Effector memory CD4-positive, alpha-beta T cell (primary cell): Measurements from ENCODE around the gene SLC5A3.

Source experiments
- DNase-seq, 3 donors: peaks; one replicate each; pipeline ENCODE4 v3.0.0-alpha.2; 2020
- H3K27ac ChIP-seq: 2 replicates; pipeline ENCODE4 v1.7.0; 2013; ENCODE audit warnings: mild to moderate bottlenecking, low read length, moderate library complexity; ENCODE audit not compliant: insufficient read depth, poor library complexity, severe bottlenecking
- H3K27me3 ChIP-seq: replicated peaks from 2 replicates; pipeline ENCODE4 v1.7.0; 2013; ENCODE audit warnings: mild to moderate bottlenecking, low read length; ENCODE audit not compliant: insufficient read depth, control insufficient read depth, poor library complexity, severe bottlenecking
- H3K36me3 ChIP-seq: 2 replicates; pipeline ENCODE4 v1.7.0; 2013; ENCODE audit warnings: mild to moderate bottlenecking, low read length, moderate library complexity; ENCODE audit not compliant: control insufficient read depth, insufficient read depth
- H3K4me1 ChIP-seq: 2 replicates; pipeline ENCODE4 v1.7.0; 2013; ENCODE audit warnings: low read length, mild to moderate bottlenecking; ENCODE audit not compliant: control insufficient read depth, insufficient read depth, poor library complexity, severe bottlenecking
- H3K4me3 ChIP-seq: 2 replicates; pipeline ENCODE4 v1.7.0; 2013; ENCODE audit warnings: low read length, low read depth, mild to moderate bottlenecking; ENCODE audit not compliant: insufficient read depth, poor library complexity, severe bottlenecking
- H3K9me3 ChIP-seq: 2 replicates; pipeline ENCODE4 v1.7.0; 2013; ENCODE audit warnings: mild to moderate bottlenecking, low read length, moderate library complexity; ENCODE audit not compliant: control insufficient read depth

SLC5A3 gene

DNA sequence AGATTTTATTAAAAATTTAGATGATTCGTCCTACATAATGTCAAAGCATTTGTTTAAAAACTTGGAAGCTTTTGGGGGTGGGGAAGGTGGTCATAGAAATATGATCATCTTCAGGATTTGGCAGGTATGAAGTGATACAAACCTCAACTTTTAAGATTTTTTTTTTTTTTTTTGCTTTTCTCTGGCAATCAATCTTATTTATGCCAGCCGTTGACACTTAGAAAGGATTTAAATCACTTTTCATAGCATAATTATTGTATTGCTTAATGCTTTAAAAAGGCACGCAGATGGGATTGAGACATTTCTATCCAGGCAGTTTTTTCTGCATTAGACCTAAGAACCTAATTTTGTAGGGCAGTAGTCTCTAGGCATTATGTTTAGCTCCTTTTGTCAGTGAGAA lies 19.7 kb downstream of the SLC5A3 start:
- Histone ChIP-seq H3K27me3 (no peaks in the 10 kb centered on the region), H3K27ac (no peak overlapping the region), H3K36me3 (peaks cover 17% of the 10 kb centered on the region), H3K4me3 (no peak overlapping the region), H3K9me3 (no peaks in the 10 kb centered on the region), H3K4me1 (no peaks in the 10 kb centered on the region)
- DNase-seq = no peak

DNA sequence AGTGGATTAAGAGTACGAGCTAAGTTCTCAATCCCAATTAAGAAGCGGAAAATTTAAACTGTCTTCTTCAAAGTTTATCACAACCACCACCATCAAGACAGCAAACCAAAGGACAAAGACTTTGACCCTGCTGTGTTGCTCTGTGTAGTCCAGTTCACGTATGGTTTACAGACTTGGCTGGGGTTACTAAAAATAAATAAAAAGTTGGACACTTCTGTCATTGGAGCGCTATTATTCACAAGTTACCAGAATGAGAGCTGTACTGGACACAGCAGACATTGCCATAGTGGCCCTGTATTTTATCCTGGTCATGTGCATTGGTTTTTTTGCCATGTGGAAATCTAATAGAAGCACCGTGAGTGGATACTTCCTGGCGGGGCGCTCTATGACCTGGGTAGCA lies 21.6 kb downstream of the SLC5A3 start:
- Histone ChIP-seq H3K9me3 (no peaks in the 10 kb centered on the region), H3K4me3 (no peak overlapping the region), H3K27ac (no peak overlapping the region), H3K4me1 (no peaks in the 10 kb centered on the region), H3K27me3 (no peaks in the 10 kb centered on the region), H3K36me3 (peaks cover 17% of the 10 kb centered on the region)
- no peak for DNase-seq

DNA sequence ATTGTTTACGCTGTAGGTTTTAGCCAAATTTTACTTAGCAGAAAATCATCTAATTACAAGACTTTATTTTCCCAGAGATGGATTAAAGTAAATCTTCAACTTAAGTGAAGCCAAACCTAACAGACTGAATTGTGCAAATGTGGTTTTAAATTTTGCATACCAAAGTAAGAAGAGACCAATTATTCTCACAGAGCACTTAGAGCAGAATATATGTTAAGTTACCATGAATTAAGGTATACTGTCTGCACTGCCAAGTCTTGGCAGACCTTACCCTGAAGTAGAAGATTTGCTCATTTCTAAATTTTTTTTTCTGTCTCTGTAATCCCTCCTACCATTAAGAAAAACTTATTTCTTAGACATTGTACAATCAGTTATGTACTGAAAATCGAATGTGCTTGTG lies 24.1 kb downstream of the SLC5A3 start:
- no peak overlapping the region for H3K27ac ChIP-seq

DNA sequence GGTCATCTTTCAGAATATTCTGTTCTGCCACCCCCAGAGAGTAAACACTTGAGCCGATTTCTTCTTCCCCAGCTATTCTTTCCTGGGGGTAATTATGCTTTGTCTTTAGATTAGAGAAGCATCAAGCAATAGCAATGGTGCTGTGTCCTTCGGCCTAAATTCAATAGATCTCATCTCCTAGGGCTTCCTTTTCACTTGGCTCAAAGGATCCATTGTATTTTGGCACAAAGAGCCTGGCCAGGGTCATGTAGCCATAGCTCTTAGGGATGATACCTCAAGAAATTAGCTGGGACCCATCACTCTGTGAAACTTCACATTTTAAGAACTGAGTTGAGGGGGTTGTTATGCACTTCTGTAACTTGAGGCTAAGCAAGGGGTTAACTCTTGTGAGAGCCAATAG lies 27.0 kb downstream of the SLC5A3 start:
- Histone ChIP-seq H3K36me3 (peaks cover 13% of the 10 kb centered on the region), H3K4me3 (no peak overlapping the region), H3K4me1 (peaks cover 5% of the 10 kb centered on the region), H3K27me3 (no peaks in the 10 kb centered on the region), H3K9me3 (no peaks in the 10 kb centered on the region), H3K27ac (no peak overlapping the region)
- DNase-seq = no peak

More for the DNA sequence above, 24.1 kb downstream of the SLC5A3 start:
- H3K36me3 ChIP-seq = peaks cover 17% of the 10 kb centered on the region
- H3K4me1 ChIP-seq = no peaks in the 10 kb centered on the region
- DNase-seq = no peak
- H3K27me3 ChIP-seq = no peaks in the 10 kb centered on the region
- no peaks in the 10 kb centered on the region for H3K9me3 ChIP-seq
- no peak overlapping the region for H3K4me3 ChIP-seq

DNA sequence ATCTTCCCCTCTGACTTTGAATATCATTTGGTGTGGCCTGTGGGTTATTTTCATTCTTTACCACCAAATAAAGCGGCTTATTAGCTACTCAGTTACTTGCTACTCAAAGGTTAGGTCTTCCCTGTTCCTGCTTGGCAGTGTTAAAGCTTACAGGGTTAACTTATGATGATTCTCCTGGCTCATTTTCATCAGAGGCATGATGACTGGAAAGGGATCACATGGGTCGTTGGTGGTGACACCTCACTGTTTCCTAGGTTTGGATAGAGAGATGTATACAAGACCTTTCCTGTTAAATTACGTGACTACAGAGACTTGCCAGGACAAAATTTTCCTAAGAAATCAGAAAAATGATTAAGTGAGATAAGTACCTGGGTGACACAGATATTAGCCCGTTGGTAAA lies 27.4 kb downstream of the SLC5A3 start:
- Histone ChIP-seq H3K4me1 (peaks cover 5% of the 10 kb centered on the region), H3K36me3 (peaks cover 10% of the 10 kb centered on the region), H3K4me3 (no peak overlapping the region), H3K9me3 (no peaks in the 10 kb centered on the region), H3K27me3 (no peaks in the 10 kb centered on the region), H3K27ac (no peak overlapping the region)
- no peak for DNase-seq

DNA sequence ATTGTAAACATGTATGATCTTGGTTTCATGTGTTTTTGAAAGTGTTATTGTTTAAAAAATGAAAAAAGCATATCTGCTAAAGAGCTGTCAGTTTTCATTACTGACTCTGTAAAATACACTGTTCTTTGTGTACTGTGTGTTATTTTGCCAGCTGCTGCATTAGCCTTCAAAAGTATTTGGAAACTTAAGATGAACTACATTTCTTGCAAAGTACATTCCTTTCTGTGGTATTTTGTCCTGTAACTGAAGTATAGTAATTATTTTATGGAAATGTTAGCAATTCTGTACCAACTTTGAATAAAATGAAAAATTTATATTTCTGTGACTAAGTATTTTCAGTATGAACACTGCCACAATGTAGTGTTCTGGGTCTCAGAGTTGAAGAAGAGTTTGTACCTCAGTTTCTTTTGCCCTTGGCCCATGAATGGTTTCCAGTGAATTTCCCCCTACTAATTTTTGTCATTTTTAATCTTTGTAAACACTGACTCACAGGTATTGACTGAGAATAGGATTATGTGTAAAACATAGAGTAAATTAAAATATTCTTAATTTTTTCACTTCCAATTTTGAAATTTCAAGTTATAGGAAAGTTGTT lies 32.7 kb downstream of the SLC5A3 start:
- Histone ChIP-seq H3K4me1 (peaks cover 5% of the 10 kb centered on the region), H3K36me3 (no peaks in the 10 kb centered on the region), H3K9me3 (no peaks in the 10 kb centered on the region), H3K27ac (no peak overlapping the region), H3K27me3 (no peaks in the 10 kb centered on the region), H3K4me3 (no peak overlapping the region)
- DNase-seq = no peak

DNA sequence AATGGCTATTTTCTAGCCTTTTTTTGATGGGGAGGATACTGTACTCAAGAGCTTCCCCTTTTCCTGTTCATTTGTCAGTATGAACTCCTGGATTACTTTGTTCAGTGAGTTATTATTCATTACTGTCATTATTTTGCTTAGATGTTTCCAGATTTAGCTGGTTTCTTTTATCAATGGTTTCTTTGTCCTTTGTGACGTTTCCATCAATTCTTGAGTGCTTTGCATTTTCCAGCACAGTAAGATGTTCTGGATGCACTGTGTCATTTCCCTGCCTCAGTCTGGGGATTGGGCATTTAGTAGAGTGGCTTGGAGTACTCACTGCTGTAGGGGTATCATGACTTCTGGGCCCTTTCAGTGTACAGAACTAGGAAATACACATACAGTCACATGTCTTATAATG lies 34.2 kb downstream of the SLC5A3 start:
- Histone ChIP-seq H3K9me3 (no peaks in the 10 kb centered on the region), H3K36me3 (no peaks in the 10 kb centered on the region), H3K27ac (no peak overlapping the region), H3K27me3 (no peaks in the 10 kb centered on the region), H3K4me1 (peaks cover 5% of the 10 kb centered on the region), H3K4me3 (no peak overlapping the region)
- no peak for DNase-seq

DNA sequence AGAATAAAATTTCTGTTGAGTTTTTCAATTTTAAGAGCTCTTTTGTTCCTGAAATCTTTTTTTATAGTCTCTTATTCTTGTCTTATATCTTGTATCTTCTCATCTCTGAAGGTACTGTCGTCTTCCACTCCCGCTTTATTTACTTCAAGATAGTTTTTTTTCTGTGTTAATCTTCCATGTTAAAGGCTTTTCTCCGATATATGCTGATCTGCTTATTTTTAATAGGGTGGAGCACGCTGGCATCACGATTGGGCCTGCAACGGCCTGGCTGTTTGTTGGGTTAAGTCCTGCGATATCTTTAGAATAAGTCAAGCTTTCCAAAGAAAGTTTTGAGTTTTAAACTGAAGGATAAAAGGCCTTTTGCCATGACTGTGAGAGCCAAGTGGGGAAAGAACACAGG lies 35.7 kb downstream of the SLC5A3 start:
- no peaks in the 10 kb centered on the region for H3K27me3 ChIP-seq
- no peak overlapping the region for H3K27ac ChIP-seq

DNA sequence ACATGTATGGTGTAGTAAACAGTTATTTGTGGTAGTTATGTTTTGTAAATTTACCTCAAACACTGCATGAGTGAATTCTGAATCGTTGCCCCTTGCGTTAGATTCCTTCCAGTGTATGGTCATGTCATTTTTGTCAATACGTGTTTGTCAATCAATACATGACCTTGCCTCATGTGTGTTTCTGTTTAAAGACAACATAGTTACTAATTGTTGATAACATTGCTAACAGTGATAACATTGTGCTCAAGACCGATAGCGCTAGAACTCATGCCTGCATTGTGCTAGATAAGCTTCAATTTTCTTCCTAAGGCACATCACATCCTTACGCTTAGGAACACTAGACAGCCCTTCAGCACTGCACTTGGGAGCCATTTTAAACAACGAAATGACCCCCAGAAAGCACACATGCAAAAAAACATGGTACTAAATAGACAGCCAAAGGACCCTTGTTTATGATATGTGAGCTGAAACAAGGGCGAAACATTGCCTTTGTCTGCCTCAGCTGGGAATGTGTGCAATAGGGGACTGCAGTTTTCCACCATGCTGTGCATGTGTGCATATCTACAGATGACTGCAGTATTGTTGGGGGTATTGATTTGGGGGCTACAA lies 37.3 kb downstream of the SLC5A3 start:
- Histone ChIP-seq H3K9me3 (no peaks in the 10 kb centered on the region), H3K27ac (no peak overlapping the region), H3K27me3 (no peaks in the 10 kb centered on the region), H3K4me3 (no peak overlapping the region), H3K4me1 (no peaks in the 10 kb centered on the region), H3K36me3 (no peaks in the 10 kb centered on the region)
- no peak for DNase-seq

More for the DNA sequence above, 35.7 kb downstream of the SLC5A3 start:
- H3K4me1 ChIP-seq = peaks cover 5% of the 10 kb centered on the region
- no peak overlapping the region for H3K4me3 ChIP-seq
- no peaks in the 10 kb centered on the region for H3K9me3 ChIP-seq
- no peaks in the 10 kb centered on the region for H3K36me3 ChIP-seq
- no peak for DNase-seq

DNA sequence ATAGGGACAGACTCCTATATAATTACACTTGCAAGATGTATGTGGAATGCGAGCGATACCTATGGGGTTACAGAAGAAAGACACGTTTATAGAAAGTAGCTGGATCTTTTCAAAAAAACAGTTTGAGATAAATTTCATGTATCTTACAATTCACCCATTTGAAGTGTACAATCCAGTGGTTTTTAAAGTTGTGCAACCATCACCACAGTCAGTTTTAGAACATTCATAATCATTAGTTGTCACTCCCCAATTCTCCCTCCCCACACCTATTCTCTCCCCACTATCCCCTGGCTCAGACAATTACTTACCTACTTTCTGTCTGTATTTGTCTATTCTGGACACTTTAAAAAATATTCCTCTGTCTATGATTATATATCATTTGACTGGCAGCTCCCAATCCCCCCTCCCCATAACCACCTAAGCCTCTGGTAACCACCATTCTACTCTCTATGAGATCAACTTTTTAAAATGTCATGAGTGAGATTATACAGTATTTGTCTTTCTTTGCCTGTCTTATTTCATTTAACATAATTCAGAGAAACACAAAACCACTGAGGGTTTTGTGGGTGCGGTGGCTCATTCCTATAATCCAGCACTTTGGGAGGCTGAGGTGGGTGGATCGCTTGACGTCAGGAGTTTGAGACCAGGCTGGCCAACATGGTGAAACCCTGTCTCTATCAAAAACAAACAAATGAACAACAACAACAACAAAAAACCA lies 39.1 kb downstream of the SLC5A3 start:
- Histone ChIP-seq H3K27ac (no peak overlapping the region), H3K27me3 (no peaks in the 10 kb centered on the region), H3K4me1 (no peaks in the 10 kb centered on the region), H3K9me3 (no peaks in the 10 kb centered on the region), H3K4me3 (no peak overlapping the region), H3K36me3 (no peaks in the 10 kb centered on the region)
- no peak for DNase-seq
